ENCODE results near the gene SPOCK2. TPM values are rescaled to one million over a fixed set of nuclear protein-coding genes. Genes with fewer than 3 reads are reported as not detected.

The SPOCK2 gene
- total RNA-seq, 1 experiment from 2014 or later = 1.1 TPM

GRCh38 chr10:72056932-72057751 is 31.2 kb downstream of the SPOCK2 start:
- Histone ChIP-seq H3K9ac (ENCODE audit: low read length) (no peak overlapping the region), H4K20me1 (ENCODE audit: insufficient read depth) (no peaks in the 10 kb centered on the region), H3K27ac (ENCODE audit: low read depth, low read length) (no peak overlapping the region), H2AFZ (ENCODE audit: low read depth, low read length, poor library complexity, severe bottlenecking) (no peak overlapping the region), H3K9me2 (ENCODE audit: insufficient read depth) (no peaks in the 10 kb centered on the region), H3K4me3 (replicated peaks in 1 of 2; ENCODE audit: low read depth in 1 of 2, low read length in 2 of 2) (no peak overlapping the region), H3K9me3 (ENCODE audit: control insufficient read depth in 1 of 2, insufficient read depth in 1 of 2, low read depth in 1 of 2, low read length in 2 of 2) (no peaks in the 10 kb centered on the region), H3K79me2 (ENCODE audit: insufficient read depth, low read length) (no peaks in the 10 kb centered on the region), H3K4me2 (ENCODE audit: low read length) (no peak overlapping the region), H3K36me3 (ENCODE audit: control insufficient read depth in 1 of 2, insufficient read depth in 2 of 2, low read length in 2 of 2) (no peaks in the 10 kb centered on the region), H3K4me1 (ENCODE audit: control insufficient read depth in 1 of 2, insufficient read depth in 2 of 2, low read length in 2 of 2) (no peaks in the 10 kb centered on the region), H3K27me3 (ENCODE audit: insufficient read depth, low read length) (no peaks in the 10 kb centered on the region)
- POLR2A ChIA-PET = no interaction called here
- intact Hi-C loops (cut with micrococcal nuclease) = no loop called here
- BruUV-seq (replicated peaks) = no TSS peak
- RAD21 ChIA-PET (ENCODE audit: low non-redundant PET in 1 of 2, low total read pairs in 2 of 2, uncharacterized antibody in 2 of 2, unreplicated experiment in 2 of 2) = no interaction called here
- DNase-seq (ENCODE audit: low read depth, low spot score) (no peak), ATAC-seq (no peak)
- CTCF ChIA-PET = interaction anchor here (2.1 kb wide), 1 partner anchor 8 kb away, joined by 11 read pairs; no protein-coding TSS in a partner anchor
- TF ChIP-seq ATF3 (IDR thresholded peaks at IDR 0.05) (no peak), SRF (IDR thresholded peaks at IDR 0.05; ENCODE audit: low read depth) (no peak), FOSL1 (IDR thresholded peaks at IDR 0.05; ENCODE audit: low read depth) (no peak), ELF1 (IDR thresholded peaks at IDR 0.05; ENCODE audit: borderline replicate concordance, low read depth) (no peak), SP1 (IDR thresholded peaks at IDR 0.05; ENCODE audit: low read depth) (no peak), JUND (IDR thresholded peaks at IDR 0.05) (no peak), POLR2A (IDR thresholded peaks at IDR 0.05; ENCODE audit: borderline replicate concordance, extremely low read depth, insufficient read depth, insufficient read length) (no peak), ZFX (IDR thresholded peaks at IDR 0.05) (no peak), POLR2AphosphoS5 (IDR thresholded peaks at IDR 0.05; ENCODE audit: low read depth, low read length) (no peak), YY1 (IDR thresholded peaks at IDR 0.05; ENCODE audit: extremely low read depth, insufficient replicate concordance, low read depth, low read length) (no peak), SIN3A (IDR thresholded peaks at IDR 0.05; ENCODE audit: low read depth) (no peak)
- TF ChIP-seq, protein P1, sequence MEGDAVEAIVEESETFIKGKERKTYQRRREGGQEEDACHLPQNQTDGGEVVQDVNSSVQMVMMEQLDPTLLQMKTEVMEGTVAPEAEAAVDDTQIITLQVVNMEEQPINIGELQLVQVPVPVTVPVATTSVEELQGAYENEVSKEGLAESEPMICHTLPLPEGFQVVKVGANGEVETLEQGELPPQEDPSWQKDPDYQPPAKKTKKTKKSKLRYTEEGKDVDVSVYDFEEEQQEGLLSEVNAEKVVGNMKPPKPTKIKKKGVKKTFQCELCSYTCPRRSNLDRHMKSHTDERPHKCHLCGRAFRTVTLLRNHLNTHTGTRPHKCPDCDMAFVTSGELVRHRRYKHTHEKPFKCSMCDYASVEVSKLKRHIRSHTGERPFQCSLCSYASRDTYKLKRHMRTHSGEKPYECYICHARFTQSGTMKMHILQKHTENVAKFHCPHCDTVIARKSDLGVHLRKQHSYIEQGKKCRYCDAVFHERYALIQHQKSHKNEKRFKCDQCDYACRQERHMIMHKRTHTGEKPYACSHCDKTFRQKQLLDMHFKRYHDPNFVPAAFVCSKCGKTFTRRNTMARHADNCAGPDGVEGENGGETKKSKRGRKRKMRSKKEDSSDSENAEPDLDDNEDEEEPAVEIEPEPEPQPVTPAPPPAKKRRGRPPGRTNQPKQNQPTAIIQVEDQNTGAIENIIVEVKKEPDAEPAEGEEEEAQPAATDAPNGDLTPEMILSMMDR (IDR thresholded peaks at IDR 0.05 in 2 of 3, conservative IDR thresholded peaks at IDR 0.05 in 1 of 3; ENCODE audit: borderline replicate concordance in 1 of 3, insufficient read depth in 1 of 3, low read depth in 2 of 3, low read length in 2 of 3) = no peak
- TF ChIP-seq, protein P2, sequence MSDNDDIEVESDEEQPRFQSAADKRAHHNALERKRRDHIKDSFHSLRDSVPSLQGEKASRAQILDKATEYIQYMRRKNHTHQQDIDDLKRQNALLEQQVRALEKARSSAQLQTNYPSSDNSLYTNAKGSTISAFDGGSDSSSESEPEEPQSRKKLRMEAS (IDR thresholded peaks at IDR 0.05) = no peak
